OCI-LY3 (cell line): ENCODE results near the gene MTA1.

ENCODE experiments used
- H2AFZ ChIP-seq: fragments of 200-600, 300-600 bp; shearing (Covaris generic); 2 replicates; pipeline ENCODE4 v1.6.0; 2014; ENCODE audit warnings: antibody characterized with exemption, low read depth, low read length
- H3K27ac ChIP-seq: fragments of 200-600, 300-600 bp; sonication (generic); 2 replicates; pipeline ENCODE4 v1.5.1; 2014; ENCODE audit warnings: mild to moderate bottlenecking, low read length, moderate library complexity, mixed read lengths
- H3K27me3 ChIP-seq: fragments of 200-600, 300-600 bp; sonication (generic); 2 replicates; pipeline ENCODE4 v1.6.1; 2014; ENCODE audit warnings: low read depth, low read length, mixed read lengths
- H3K36me3 ChIP-seq: fragments of 200-600, 300-600 bp; sonication (generic); replicated peaks from 2 replicates; pipeline ENCODE3; 2014; ENCODE audit warnings: low read depth, low read length, mixed read lengths
- H3K4me1 ChIP-seq: fragments of 300-600, 200-600 bp; sonication (generic); 2 replicates; pipeline ENCODE4 v1.6.1; 2014; ENCODE audit warnings: low read length, mixed read lengths
- H3K4me2 ChIP-seq: fragments of 200-600, 300-600 bp; sonication (generic); 2 replicates; pipeline ENCODE4 v1.6.1; 2014; ENCODE audit warnings: low read length, mixed read lengths
- H3K4me3 ChIP-seq: fragments of 300-600, 200-600 bp; sonication (generic); 2 replicates; pipeline ENCODE4 v1.5.1; 2014; ENCODE audit warnings: antibody characterized with exemption, mild to moderate bottlenecking, low read length, moderate library complexity
- H3K79me2 ChIP-seq: fragments of 300-600, 200-600 bp; shearing (Covaris generic); 2 replicates; pipeline ENCODE4 v1.6.1; 2014; ENCODE audit warnings: mild to moderate bottlenecking, low read length, mixed read lengths
- H3K9ac ChIP-seq: fragments of 300-600, 200-600 bp; shearing (Covaris generic); 2 replicates; pipeline ENCODE4 v1.6.0; 2014; ENCODE audit warnings: mild to moderate bottlenecking, low read length, moderate library complexity
- H3K9me3 ChIP-seq: fragments of 200-600, 300-600 bp; shearing (Covaris generic); 2 replicates; pipeline ENCODE4 v1.6.1; 2014; ENCODE audit warnings: low read length, mixed read lengths; ENCODE audit not compliant: insufficient read depth
- H4K20me1 ChIP-seq: fragments of 200-600, 300-600 bp; sonication (generic); 2 replicates; pipeline ENCODE4 v1.6.1; 2016; ENCODE audit warnings: low read length, mixed read lengths; ENCODE audit not compliant: insufficient read depth
- EZH2phosphoT487 ChIP-seq: fragments of 200-600 bp; shearing (Covaris generic); IDR thresholded peaks from 2 replicates; pipeline ENCODE4 v1.6.1; 2018; ENCODE audit warnings: antibody characterized with exemption, mixed run types, low read depth
- TF ChIP-seq, protein P1 (sequence below): fragments of 200-600, 300-600 bp; sonication (generic); IDR thresholded peaks from 2 replicates; pipeline ENCODE4 v1.5.1; 2014; ENCODE audit warnings: antibody characterized with exemption, low read length, low read depth

The MTA1 gene

DNA sequence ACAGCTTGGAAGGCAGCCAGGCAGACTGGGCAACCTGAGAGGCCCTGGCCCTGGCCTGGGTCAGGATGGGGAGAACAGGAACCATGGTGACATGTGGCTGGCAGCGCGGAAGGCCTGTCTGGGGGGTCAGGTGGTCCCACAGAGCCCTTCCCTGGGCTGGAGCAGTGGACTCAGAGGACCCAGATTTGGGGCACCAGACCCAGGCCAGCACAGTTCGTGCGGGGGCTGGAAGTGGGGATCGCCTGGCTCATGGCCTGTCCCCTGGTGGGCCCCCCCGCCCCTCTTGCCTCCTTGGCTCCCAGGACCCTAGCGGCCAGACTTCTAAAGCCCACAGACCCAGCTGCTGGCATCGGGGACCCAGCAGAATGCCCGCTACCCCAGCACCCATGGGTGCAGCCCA is 21.4 kb downstream of the MTA1 start:
- Histone ChIP-seq H3K79me2 (peaks cover 52% of the 10 kb centered on the region), H3K4me3 (no peak overlapping the region), H3K36me3 (peaks cover 17% of the 10 kb centered on the region), H3K4me1 (no peaks in the 10 kb centered on the region), H3K4me2 (no peak overlapping the region), H2AFZ (no peak overlapping the region), H3K27me3 (no peaks in the 10 kb centered on the region), H3K9ac (no peak overlapping the region), H3K27ac (no peak overlapping the region), H4K20me1 (peaks cover 44% of the 10 kb centered on the region), H3K9me3 (no peaks in the 10 kb centered on the region)
- TF ChIP-seq, protein P1, sequence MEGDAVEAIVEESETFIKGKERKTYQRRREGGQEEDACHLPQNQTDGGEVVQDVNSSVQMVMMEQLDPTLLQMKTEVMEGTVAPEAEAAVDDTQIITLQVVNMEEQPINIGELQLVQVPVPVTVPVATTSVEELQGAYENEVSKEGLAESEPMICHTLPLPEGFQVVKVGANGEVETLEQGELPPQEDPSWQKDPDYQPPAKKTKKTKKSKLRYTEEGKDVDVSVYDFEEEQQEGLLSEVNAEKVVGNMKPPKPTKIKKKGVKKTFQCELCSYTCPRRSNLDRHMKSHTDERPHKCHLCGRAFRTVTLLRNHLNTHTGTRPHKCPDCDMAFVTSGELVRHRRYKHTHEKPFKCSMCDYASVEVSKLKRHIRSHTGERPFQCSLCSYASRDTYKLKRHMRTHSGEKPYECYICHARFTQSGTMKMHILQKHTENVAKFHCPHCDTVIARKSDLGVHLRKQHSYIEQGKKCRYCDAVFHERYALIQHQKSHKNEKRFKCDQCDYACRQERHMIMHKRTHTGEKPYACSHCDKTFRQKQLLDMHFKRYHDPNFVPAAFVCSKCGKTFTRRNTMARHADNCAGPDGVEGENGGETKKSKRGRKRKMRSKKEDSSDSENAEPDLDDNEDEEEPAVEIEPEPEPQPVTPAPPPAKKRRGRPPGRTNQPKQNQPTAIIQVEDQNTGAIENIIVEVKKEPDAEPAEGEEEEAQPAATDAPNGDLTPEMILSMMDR, result no peak
- no peak for TF ChIP-seq EZH2phosphoT487

DNA sequence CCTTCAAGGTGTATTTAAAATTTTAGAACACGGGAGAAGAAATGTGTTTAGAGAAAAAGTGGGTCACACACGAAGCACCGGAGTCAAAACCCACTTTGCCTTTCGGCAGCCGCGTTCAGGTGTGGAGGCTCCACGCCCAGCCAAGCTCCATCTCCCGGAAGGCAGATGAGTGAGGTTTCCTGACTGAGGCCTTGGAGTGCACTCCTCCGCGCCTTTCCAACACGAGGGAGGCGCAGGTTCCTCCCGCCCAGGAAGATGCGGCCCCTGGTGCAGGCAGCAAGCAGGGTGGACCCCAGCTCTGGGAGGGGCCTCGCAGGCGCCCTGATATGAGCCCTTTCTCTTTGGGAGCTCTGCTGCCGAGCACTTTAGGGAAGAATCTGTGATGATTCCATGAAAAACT is 22.5 kb downstream of the MTA1 start:
- H3K9me3 ChIP-seq, result no peaks in the 10 kb centered on the region
- peaks cover 51% of the 10 kb centered on the region for H3K79me2 ChIP-seq
- no peak overlapping the region for H2AFZ ChIP-seq
- H4K20me1 ChIP-seq, result peaks cover 33% of the 10 kb centered on the region
- H3K36me3 ChIP-seq, result peaks cover 15% of the 10 kb centered on the region
- no peak overlapping the region for H3K9ac ChIP-seq
- no peak overlapping the region for H3K27ac ChIP-seq
- H3K4me2 ChIP-seq, result no peak overlapping the region
- no peaks in the 10 kb centered on the region for H3K27me3 ChIP-seq
- H3K4me3 ChIP-seq, result no peak overlapping the region
- TF ChIP-seq, protein P1, result no peak
- TF ChIP-seq EZH2phosphoT487, result no peak
- no peaks in the 10 kb centered on the region for H3K4me1 ChIP-seq

DNA sequence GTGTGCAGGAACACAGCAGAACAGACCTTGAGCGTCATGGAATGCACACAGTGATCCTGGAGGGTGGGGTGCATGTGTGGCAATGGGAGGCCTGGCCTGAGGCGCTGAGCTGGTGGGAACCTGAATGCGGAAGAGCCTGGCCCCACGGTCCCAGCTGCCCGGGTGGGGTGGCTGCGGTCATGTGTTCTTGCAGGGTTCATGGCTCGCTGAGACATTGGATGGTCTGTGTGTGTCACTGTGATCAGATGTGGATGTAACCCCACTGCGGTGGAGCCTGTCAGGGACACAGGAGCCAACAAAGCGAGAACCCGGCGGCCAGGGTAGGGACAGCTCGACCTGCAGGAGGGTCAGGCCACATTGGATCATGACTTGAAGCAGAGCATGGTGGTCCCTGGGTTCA is 23.2 kb downstream of the MTA1 start:
- H3K9me3 ChIP-seq, result no peaks in the 10 kb centered on the region
- H3K27ac ChIP-seq, result no peak overlapping the region
- no peak overlapping the region for H3K9ac ChIP-seq
- no peaks in the 10 kb centered on the region for H3K27me3 ChIP-seq
- no peak overlapping the region for H2AFZ ChIP-seq
- H3K4me3 ChIP-seq, result no peak overlapping the region
- H3K4me1 ChIP-seq, result no peaks in the 10 kb centered on the region
- peaks cover 15% of the 10 kb centered on the region for H3K36me3 ChIP-seq
- H3K4me2 ChIP-seq, result no peak overlapping the region
- peaks cover 25% of the 10 kb centered on the region for H4K20me1 ChIP-seq
- TF ChIP-seq, protein P1, result no peak
- no peak for TF ChIP-seq EZH2phosphoT487
- peaks cover 50% of the 10 kb centered on the region for H3K79me2 ChIP-seq

DNA sequence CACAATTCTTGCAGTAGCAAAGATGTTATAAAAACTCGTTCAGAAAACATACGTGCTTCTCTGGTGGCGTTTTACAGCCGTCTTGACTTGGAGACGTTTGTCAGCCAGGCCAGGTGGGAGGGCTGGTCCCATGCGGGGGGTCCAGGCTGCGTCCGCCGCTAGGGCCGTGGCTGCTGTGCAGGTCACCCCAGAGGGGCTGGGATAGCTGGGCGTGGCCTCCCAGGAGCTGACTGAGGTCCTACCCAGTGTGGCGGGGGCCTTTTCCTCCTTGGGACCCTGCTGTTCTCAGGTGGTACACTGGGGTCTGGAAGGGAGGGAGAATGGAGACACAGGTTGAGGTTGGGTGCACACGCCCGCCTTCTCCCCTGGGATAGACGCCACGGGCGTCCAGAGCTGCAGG is 25.2 kb downstream of the MTA1 start:
- Histone ChIP-seq H4K20me1 (peaks cover 20% of the 10 kb centered on the region), H3K36me3 (peaks cover 15% of the 10 kb centered on the region), H3K9me3 (no peaks in the 10 kb centered on the region), H3K4me2 (no peak overlapping the region), H3K79me2 (peaks cover 29% of the 10 kb centered on the region; the same call in 1 of the 2 replicates), H3K4me3 (no peak overlapping the region), H3K27me3 (no peaks in the 10 kb centered on the region), H3K4me1 (no peaks in the 10 kb centered on the region), H3K9ac (no peak overlapping the region), H2AFZ (no peak overlapping the region), H3K27ac (no peak overlapping the region)
- TF ChIP-seq, protein P1, result no peak
- no peak for TF ChIP-seq EZH2phosphoT487
